IMR-90 (cell line): ENCODE measurements around the gene LRCH4. TPM values are rescaled to one million over a fixed set of nuclear protein-coding genes. Genes with fewer than 3 reads are reported as not detected.
A peak's percentile ranks its signal among the peaks of the same experiment; 100 is the strongest.

Experiments used
- ATAC-seq: fragments of 200-7000 bp; cut with Tn5 transposase; 2 replicates; pipeline ENCODE4 v1.9.1; 2020; ENCODE audit warnings: low read depth, mild to moderate bottlenecking, moderate library complexity
- BruUV-seq: library from RNA; stranded (reverse); fragments of 400-500 nt; replicated peaks from 2 replicates; lab custom pipeline; 2021; lab: Mats Ljungman, UMichigan
- CTCF ChIA-PET: fragments of 300-600 bp; formaldehyde crosslinking; extraction: SDS; loops from one replicate; lab custom pipeline; 2021; ENCODE audit warnings: antibody characterized with exemption; lab: Yijun Ruan, JAX
- POLR2A ChIA-PET: fragments of 300-600 bp; sonication (Branson Sonifier 250); formaldehyde crosslinking; loops from one replicate; lab custom pipeline; 2022; ENCODE audit warnings: antibody characterized with exemption; ENCODE audit not compliant: unreplicated experiment; lab: Charles Lee
- DNase-seq: peaks from one replicate; pipeline ENCODE4 v3.0.0; 2013
- H2AFZ ChIP-seq: replicated peaks from 2 replicates; pipeline ENCODE3; 2013; ENCODE audit warnings: low read length, mild to moderate bottlenecking; ENCODE audit not compliant: poor library complexity
- H2AK5ac ChIP-seq: 2 replicates; pipeline ENCODE4 v1.6.1; 2013; ENCODE audit warnings: low read depth, low read length, inconsistent platforms
- H2AK9ac ChIP-seq: replicated peaks from 2 replicates; pipeline ENCODE3; 2013; ENCODE audit warnings: mild to moderate bottlenecking, low read depth, low read length, moderate library complexity; ENCODE audit not compliant: poor library complexity
- H2BK120ac ChIP-seq: 2 replicates; pipeline ENCODE4 v1.6.1; 2013; ENCODE audit warnings: low read depth, low read length, inconsistent platforms
- H2BK15ac ChIP-seq: 3 replicates; pipeline ENCODE4 v1.6.1; 2013; ENCODE audit warnings: low read depth, low read length, inconsistent platforms
- H2BK20ac ChIP-seq: 2 replicates; pipeline ENCODE4 v1.6.1; 2013; ENCODE audit warnings: low read depth, mild to moderate bottlenecking, inconsistent platforms, low read length, moderate library complexity
- H2BK5ac ChIP-seq: 2 replicates; pipeline ENCODE4 v1.6.1; 2013; ENCODE audit warnings: mild to moderate bottlenecking, low read depth, low read length, inconsistent platforms; ENCODE audit not compliant: poor library complexity, severe bottlenecking
- H3K14ac ChIP-seq: replicated peaks from 2 replicates; pipeline ENCODE4 v1.6.1; 2013; ENCODE audit warnings: low read depth, low read length, inconsistent platforms
- H3K18ac ChIP-seq: 2 replicates; pipeline ENCODE4 v1.6.1; 2013; ENCODE audit warnings: low read depth, low read length, control low read depth
- H3K23ac ChIP-seq: 2 replicates; pipeline ENCODE4 v1.6.1; 2013; ENCODE audit warnings: low read depth, low read length, inconsistent platforms
- H3K27ac ChIP-seq: 2 replicates; pipeline ENCODE4 v1.5.1; 2013; ENCODE audit warnings: mild to moderate bottlenecking, control low read depth, low read length; ENCODE audit not compliant: insufficient read depth
- H3K27me3 ChIP-seq: 2 replicates; pipeline ENCODE4 v1.6.1; 2013; ENCODE audit warnings: low read length; ENCODE audit not compliant: control insufficient read depth, insufficient read depth
- H3K36me3 ChIP-seq: 2 replicates; pipeline ENCODE4 v1.6.1; 2013; ENCODE audit warnings: low read length, mixed read lengths; ENCODE audit not compliant: control insufficient read depth, insufficient read depth
- H3K4ac ChIP-seq: 2 replicates; pipeline ENCODE4 v1.6.1; 2013; ENCODE audit warnings: low read depth, low read length, inconsistent platforms
- H3K4me1 ChIP-seq: 2 replicates; pipeline ENCODE4 v1.6.1; 2013; ENCODE audit warnings: low read length, mixed read lengths; ENCODE audit not compliant: control insufficient read depth, insufficient read depth
- H3K4me2 ChIP-seq: 2 replicates; pipeline ENCODE4 v1.6.1; 2013; ENCODE audit warnings: low read depth, mild to moderate bottlenecking, control low read depth, low read length, moderate library complexity
- H3K4me3 ChIP-seq: 2 replicates; pipeline ENCODE4 v1.5.1; 2013; ENCODE audit warnings: low read depth, mild to moderate bottlenecking, control low read depth, low read length, moderate library complexity; ENCODE audit not compliant: insufficient read depth
- H3K56ac ChIP-seq: 2 replicates; pipeline ENCODE4 v1.6.1; 2013; ENCODE audit warnings: low read length, inconsistent platforms; ENCODE audit not compliant: insufficient read depth; ENCODE audit errors: extremely low read depth
- H3K79me1 ChIP-seq, 2 experiments: 2 replicates each; pipeline ENCODE4 v1.6.1; 2013; ENCODE audit warnings: low read length in 2 of 2, inconsistent platforms in 1 of 2, low read depth in 1 of 2
- H3K9ac ChIP-seq: 2 replicates; pipeline ENCODE4 v1.6.1; 2013; ENCODE audit warnings: low read depth, low read length, control low read depth
- H3K9me1 ChIP-seq: 2 replicates; pipeline ENCODE4 v1.6.1; 2013; ENCODE audit warnings: low read length, inconsistent platforms; ENCODE audit not compliant: insufficient read depth
- H3K9me3 ChIP-seq: 2 replicates; pipeline ENCODE4 v1.6.1; 2013; ENCODE audit warnings: low read length; ENCODE audit not compliant: control insufficient read depth, insufficient read depth
- H4K20me1 ChIP-seq: 2 replicates; pipeline ENCODE4 v1.6.1; 2013; ENCODE audit warnings: low read length, inconsistent platforms; ENCODE audit not compliant: insufficient read depth
- H4K5ac ChIP-seq: 2 replicates; pipeline ENCODE4 v1.6.1; 2013; ENCODE audit warnings: mild to moderate bottlenecking, low read depth, low read length, control low read depth
- H4K8ac ChIP-seq, 2 experiments: 2 replicates each; pipeline ENCODE4 v1.6.1; 2013; ENCODE audit warnings: low read depth in 2 of 2, low read length in 2 of 2, control low read depth in 1 of 2, inconsistent platforms in 1 of 2
- H4K91ac ChIP-seq: 2 replicates; pipeline ENCODE4 v1.6.1; 2013; ENCODE audit warnings: low read depth, low read length, inconsistent platforms; ENCODE audit not compliant: insufficient read depth
- BHLHE40 ChIP-seq: fragments of 150-350 bp; IDR thresholded peaks from 2 replicates; pipeline ENCODE4 v1.6.1; 2016; ENCODE audit warnings: mild to moderate bottlenecking, low read depth, low read length
- CEBPB ChIP-seq: IDR thresholded peaks from 2 replicates; pipeline ENCODE4 v1.6.1; 2012; ENCODE audit warnings: low read depth, low read length, improper control_type of control experiment
- CHD1 ChIP-seq: IDR thresholded peaks from 2 replicates; pipeline ENCODE4 v1.6.1; 2012; ENCODE audit warnings: low read depth, low read length, improper control_type of control experiment
- FOS ChIP-seq: fragments of 150-350 bp; IDR thresholded peaks from 2 replicates; pipeline ENCODE4 v1.6.1; 2016; ENCODE audit warnings: low read depth, low read length
- MAZ ChIP-seq: IDR thresholded peaks from 2 replicates; pipeline ENCODE4 v1.6.1; 2012; ENCODE audit warnings: low read depth, mild to moderate bottlenecking, low read length, improper control_type of control experiment, moderate library complexity, borderline replicate concordance
- MXI1 ChIP-seq: IDR thresholded peaks from 2 replicates; pipeline ENCODE4 v1.6.1; 2012; ENCODE audit warnings: low read depth, mild to moderate bottlenecking, low read length, moderate library complexity, borderline replicate concordance
- RAD21 ChIP-seq: IDR thresholded peaks from 2 replicates; pipeline ENCODE4 v1.6.1; 2012; ENCODE audit warnings: low read length, improper control_type of control experiment
- RCOR1 ChIP-seq: IDR thresholded peaks from 2 replicates; pipeline ENCODE4 v1.6.1; 2012; ENCODE audit warnings: mild to moderate bottlenecking, low read length, improper control_type of control experiment; ENCODE audit not compliant: insufficient replicate concordance
- RFX5 ChIP-seq: IDR thresholded peaks from 2 replicates; pipeline ENCODE4 v1.8.0; 2012; ENCODE audit warnings: low read depth, mild to moderate bottlenecking, low read length, moderate library complexity
- SMC3 ChIP-seq: fragments of 150-350 bp; IDR thresholded peaks from 2 replicates; pipeline ENCODE4 v1.6.1; 2016; ENCODE audit warnings: low read depth, mild to moderate bottlenecking, antibody characterized with exemption, low read length, moderate library complexity
- USF2 ChIP-seq: fragments of 150-350 bp; IDR thresholded peaks from 2 replicates; pipeline ENCODE4 v1.6.1; 2017; ENCODE audit warnings: mild to moderate bottlenecking, antibody characterized with exemption, low read length, low read depth
- WGBS, 2 experiments: methylation state at CpG; one replicate each; pipeline versions ENCODE4 v1.1.5 to v1.1.7; 2013; ENCODE audit warnings: missing lambda C conversion rate in 2 of 2; ENCODE audit not compliant: insufficient read length in 1 of 2; ENCODE audit errors: extremely low coverage in 2 of 2; 5-methylcytosine and 5-hydroxymethylcytosine counted together
- dilution Hi-C: fragments of 300-500 bp; cut with HindIII; formaldehyde crosslinking; loops from one replicate; pipeline ENCODE4 v1.14.3; 2018; ENCODE audit warnings: low sequenced_read_pairs; ENCODE audit not compliant: unreplicated experiment
- in situ Hi-C: fragments of 300-500 bp; cut with MboI; formaldehyde crosslinking; loops from 3 replicates; pipeline ENCODE4 v1.14.3; 2019; ENCODE audit warnings: low sequenced_read_pairs, inconsistent platforms, mixed read lengths
- intact Hi-C: fragments of 100-400 bp; cut with micrococcal nuclease; formaldehyde crosslinking; loops from 2 replicates; pipeline ENCODE4 v1.10.0; 2022
- polyA plus RNA-seq, 3 experiments: library from polyadenylated mRNA; depleted of rRNA; stranded (reverse); fragments of >200 nt; gene quantifications; 2 replicates each; pipeline ENCODE4 v1.2.3, GENCODE V29; 2012; ENCODE audit warnings: low replicate concordance in 1 of 3
- total RNA-seq: library from RNA; depleted of rRNA; stranded (reverse); fragments of >200 nt; gene quantifications from 2 replicates; pipeline ENCODE4 v1.2.3, GENCODE V29; 2012

LRCH4 gene
- total and polyA plus RNA-seq, 2 of the 4 experiments (the other 2 are of a cell fraction): 5.0 to 41.3 TPM

GRCh38 chr7:100627238-100627549 lies 41.3 kb upstream of the LRCH4 start:
- no peak overlapping the region for H2BK15ac ChIP-seq
- H4K20me1 ChIP-seq: no peaks in the 10 kb centered on the region
- no peak overlapping the region for H2BK5ac ChIP-seq
- H3K36me3 ChIP-seq: no peaks in the 10 kb centered on the region
- H2AFZ ChIP-seq: peak overlapping the region; percentile 89
- H3K27ac ChIP-seq: no peak overlapping the region
- no peak overlapping the region for H4K5ac ChIP-seq
- in situ Hi-C loops (no loop called here), dilution Hi-C loops (no loop called here), intact Hi-C loops (no loop called here)
- WGBS, 2 experiments: 92% methylated on average over 8 of the region's 21 CpGs; no CpG with 5 or more reads in 1 of the 2 experiments
- peak overlapping the region; percentile 89 for H2AK9ac ChIP-seq
- H3K18ac ChIP-seq: no peak overlapping the region
- DNase-seq: no peak
- H2AK5ac ChIP-seq: peak overlapping the region; percentile 11; the same call in 1 of the 2 replicates
- BruUV-seq: no TSS peak
- H3K27me3 ChIP-seq: peaks cover 6% of the 10 kb centered on the region; the same call in 1 of the 2 replicates
- no peak overlapping the region for H3K4ac ChIP-seq
- no peak overlapping the region for H2BK20ac ChIP-seq
- H3K23ac ChIP-seq: no peak overlapping the region
- no peak overlapping the region for H3K56ac ChIP-seq
- ATAC-seq: no peak
- H3K4me3 ChIP-seq: no peak overlapping the region
- no peak overlapping the region for H3K14ac ChIP-seq
- no peaks in the 10 kb centered on the region for H3K4me1 ChIP-seq
- peak overlapping the region; percentile 21; the same call in 1 of the 2 replicates for H4K91ac ChIP-seq
- H4K8ac ChIP-seq: no peak overlapping the region
- no peak overlapping the region for H2BK120ac ChIP-seq
- TF ChIP-seq BHLHE40: no peak
- no peak for TF ChIP-seq USF2
- no peak for TF ChIP-seq CHD1
- TF ChIP-seq RFX5: no peak
- TF ChIP-seq FOS: no peak
- TF ChIP-seq MAZ: no peak
- no peak for TF ChIP-seq RCOR1
- no peak for TF ChIP-seq CEBPB
- no peak for TF ChIP-seq SMC3
- TF ChIP-seq RAD21: no peak
- TF ChIP-seq MXI1: no peak
- H3K79me1 ChIP-seq: no peaks in the 10 kb centered on the region
- ChIA-PET POLR2A (no interaction called here), CTCF (no interaction called here)
- H3K4me2 ChIP-seq: no peak overlapping the region
- H3K9ac ChIP-seq: no peak overlapping the region
- peaks cover 7% of the 10 kb centered on the region; the same call in 1 of the 2 replicates for H3K9me1 ChIP-seq
- H3K9me3 ChIP-seq: no peaks in the 10 kb centered on the region
